ENCODE data around the gene SYT7. TPM values are rescaled to one million over a fixed set of nuclear protein-coding genes. Genes with fewer than 3 reads are reported as not detected.

Gene SYT7
- polyA plus RNA-seq, 1 donor (not counting 4 experiments of a cell fraction or from before 2014, with no cell fraction given) = 2.6 TPM

- peaks cover 12% of the 10 kb centered on the region for H3K4me1 ChIP-seq (ENCODE audit: control insufficient read depth, extremely low read depth, insufficient read depth, low read length)
- dilution Hi-C loops (cut with MboI; ENCODE audit: extremely low pct_ligation_motif_present, low sequenced_read_pairs) = no loop called here
- H3K9ac ChIP-seq (ENCODE audit: control insufficient read depth, extremely low read depth, insufficient read depth, low read length) = peak overlapping the region; percentile 40
- DNase-seq (ENCODE audit: low read depth, low spot score) (no peak), FAIRE-seq (no peak)
- no peaks in the 10 kb centered on the region for H3K9me3 ChIP-seq (ENCODE audit: control insufficient read depth, low read depth, low read length)
- H3K27ac ChIP-seq (ENCODE audit: control insufficient read depth, insufficient read depth, low read length) = no peak overlapping the region
- no peaks in the 10 kb centered on the region for H3K36me3 ChIP-seq (ENCODE audit: control insufficient read depth in 2 of 2, extremely low read depth in 1 of 2, insufficient read depth in 2 of 2, low read length in 2 of 2)
- H3K4me3 ChIP-seq (ENCODE audit: control insufficient read depth in 2 of 3, extremely low read depth in 1 of 3, insufficient read depth in 2 of 3, low read depth in 1 of 3, low read length in 3 of 3) = peak overlapping the region; percentile 29 to 53 (median 31)
- no peaks in the 10 kb centered on the region for H3K79me2 ChIP-seq (ENCODE audit: control insufficient read depth, insufficient read depth, low read length)
- peaks cover 29% of the 10 kb centered on the region for H3K27me3 ChIP-seq (ENCODE audit: control insufficient read depth, extremely low read depth, insufficient read depth, low read length)
- H2AFZ ChIP-seq (ENCODE audit: control insufficient read depth, low read length) = no peak overlapping the region
- TF ChIP-seq EZH2 (IDR thresholded peaks at IDR 0.05; ENCODE audit: low read length) = no peak
- TF ChIP-seq, protein P1, sequence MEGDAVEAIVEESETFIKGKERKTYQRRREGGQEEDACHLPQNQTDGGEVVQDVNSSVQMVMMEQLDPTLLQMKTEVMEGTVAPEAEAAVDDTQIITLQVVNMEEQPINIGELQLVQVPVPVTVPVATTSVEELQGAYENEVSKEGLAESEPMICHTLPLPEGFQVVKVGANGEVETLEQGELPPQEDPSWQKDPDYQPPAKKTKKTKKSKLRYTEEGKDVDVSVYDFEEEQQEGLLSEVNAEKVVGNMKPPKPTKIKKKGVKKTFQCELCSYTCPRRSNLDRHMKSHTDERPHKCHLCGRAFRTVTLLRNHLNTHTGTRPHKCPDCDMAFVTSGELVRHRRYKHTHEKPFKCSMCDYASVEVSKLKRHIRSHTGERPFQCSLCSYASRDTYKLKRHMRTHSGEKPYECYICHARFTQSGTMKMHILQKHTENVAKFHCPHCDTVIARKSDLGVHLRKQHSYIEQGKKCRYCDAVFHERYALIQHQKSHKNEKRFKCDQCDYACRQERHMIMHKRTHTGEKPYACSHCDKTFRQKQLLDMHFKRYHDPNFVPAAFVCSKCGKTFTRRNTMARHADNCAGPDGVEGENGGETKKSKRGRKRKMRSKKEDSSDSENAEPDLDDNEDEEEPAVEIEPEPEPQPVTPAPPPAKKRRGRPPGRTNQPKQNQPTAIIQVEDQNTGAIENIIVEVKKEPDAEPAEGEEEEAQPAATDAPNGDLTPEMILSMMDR (optimal IDR thresholded peaks at IDR 0.05 in 1 of 3, IDR thresholded peaks at IDR 0.05 in 1 of 3, conservative IDR thresholded peaks at IDR 0.05 in 1 of 3; ENCODE audit: extremely low read depth in 1 of 3, insufficient read depth in 2 of 3, low read length in 3 of 3) = no peak
- H3K9me1 ChIP-seq (ENCODE audit: control insufficient read depth, extremely low read depth, insufficient read depth, low read length) = no peaks in the 10 kb centered on the region
- H3K4me2 ChIP-seq (ENCODE audit: control insufficient read depth, extremely low read depth, insufficient read depth, low read depth, low read length) = peak overlapping the region; percentile 62
- no peaks in the 10 kb centered on the region for H4K20me1 ChIP-seq (ENCODE audit: control insufficient read depth, extremely low read depth, insufficient read depth, low read length)
These were observed 6.7 kb upstream of the SYT7 start for GRCh38 chr11:61587541-61587941.

DNA sequence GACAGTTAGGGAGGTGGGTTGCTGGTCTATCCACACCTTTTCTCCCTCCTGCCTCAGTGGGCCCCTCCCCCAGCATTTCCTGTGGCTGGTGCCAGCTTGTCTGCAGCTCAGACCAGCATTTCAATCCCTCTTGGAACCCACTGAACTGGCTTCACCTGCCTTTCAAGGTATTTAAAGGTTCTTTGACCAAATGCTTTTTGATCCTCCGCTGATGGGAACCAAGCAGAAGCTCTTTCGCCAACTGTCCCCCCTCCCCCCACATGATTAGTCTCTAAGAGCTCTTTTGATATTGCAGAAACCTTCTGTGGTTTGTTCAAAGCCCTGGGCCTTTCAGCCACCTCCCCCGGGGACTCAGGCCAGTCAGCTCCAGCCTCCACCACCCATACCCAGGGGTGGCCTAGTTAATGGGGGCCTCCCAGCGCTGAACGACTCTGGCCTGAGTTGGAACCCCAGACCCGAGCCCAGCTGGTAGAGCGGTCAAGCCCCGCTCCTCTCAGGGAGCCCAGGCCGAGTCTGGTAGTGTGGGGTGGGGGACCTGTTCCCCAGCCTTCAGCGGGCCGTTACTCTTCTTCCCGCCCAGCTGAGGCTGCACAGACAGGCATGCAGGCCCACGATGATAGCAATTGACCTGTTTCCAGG is 6.0 kb upstream of the SYT7 start:
- TF ChIP-seq, protein P1 (optimal IDR thresholded peaks at IDR 0.05 in 1 of 3, IDR thresholded peaks at IDR 0.05 in 1 of 3, conservative IDR thresholded peaks at IDR 0.05 in 1 of 3; ENCODE audit: extremely low read depth in 1 of 3, insufficient read depth in 2 of 3, low read length in 3 of 3) = no peak
- TF ChIP-seq EZH2 (IDR thresholded peaks at IDR 0.05; ENCODE audit: low read length) = no peak
- Histone ChIP-seq H3K4me1 (ENCODE audit: control insufficient read depth, extremely low read depth, insufficient read depth, low read length) (peaks cover 12% of the 10 kb centered on the region), H3K27me3 (ENCODE audit: control insufficient read depth, extremely low read depth, insufficient read depth, low read length) (peaks cover 28% of the 10 kb centered on the region), H3K4me2 (ENCODE audit: control insufficient read depth, extremely low read depth, insufficient read depth, low read depth, low read length) (no peak overlapping the region), H3K36me3 (ENCODE audit: control insufficient read depth in 2 of 2, extremely low read depth in 1 of 2, insufficient read depth in 2 of 2, low read length in 2 of 2) (no peaks in the 10 kb centered on the region), H4K20me1 (ENCODE audit: control insufficient read depth, extremely low read depth, insufficient read depth, low read length) (no peaks in the 10 kb centered on the region), H2AFZ (ENCODE audit: control insufficient read depth, low read length) (no peak overlapping the region), H3K9ac (ENCODE audit: control insufficient read depth, extremely low read depth, insufficient read depth, low read length) (no peak overlapping the region), H3K27ac (ENCODE audit: control insufficient read depth, insufficient read depth, low read length) (no peak overlapping the region), H3K9me1 (ENCODE audit: control insufficient read depth, extremely low read depth, insufficient read depth, low read length) (no peaks in the 10 kb centered on the region), H3K4me3 (ENCODE audit: control insufficient read depth in 2 of 3, extremely low read depth in 1 of 3, insufficient read depth in 2 of 3, low read depth in 1 of 3, low read length in 3 of 3) (peak overlapping the region in 1 of 3 experiments; percentile 53), H3K9me3 (ENCODE audit: control insufficient read depth, low read depth, low read length) (no peaks in the 10 kb centered on the region), H3K79me2 (ENCODE audit: control insufficient read depth, insufficient read depth, low read length) (no peaks in the 10 kb centered on the region)
- FAIRE-seq (no peak), DNase-seq (ENCODE audit: low read depth, low spot score) (no peak)
- dilution Hi-C loops (cut with MboI; ENCODE audit: extremely low pct_ligation_motif_present, low sequenced_read_pairs) = no loop called here
